H1 (cell line): Measurements from ENCODE around the gene PTPRC. TPM values are rescaled to one million over a fixed set of nuclear protein-coding genes. Genes with fewer than 3 reads are reported as not detected.

Experiments
- HDAC6 ChIP-seq: IDR thresholded peaks from one replicate; pipeline ENCODE4 v1.7.1; 2012; ENCODE audit warnings: low read depth, mild to moderate bottlenecking, inconsistent platforms, low read length, moderate library complexity
- SAP30 ChIP-seq: fragments of 300-600 bp; sonication (generic); IDR thresholded peaks from 2 replicates; pipeline ENCODE4 v1.7.1; 2012; ENCODE audit warnings: low read length, moderate library complexity, mild to moderate bottlenecking, inconsistent platforms; ENCODE audit not compliant: insufficient read depth, insufficient replicate concordance
- SRF ChIP-seq: IDR thresholded peaks from 2 replicates; pipeline ENCODE4 v1.6.1; 2011; ENCODE audit warnings: mild to moderate bottlenecking, low read depth, low read length, moderate library complexity
- SUZ12 ChIP-seq: fragments of 200-600 bp; sonication (generic); IDR thresholded peaks from 2 replicates; pipeline ENCODE4 v1.6.1; 2012; ENCODE audit warnings: mild to moderate bottlenecking, inconsistent platforms, low read length, moderate library complexity, mixed read lengths
- TBP ChIP-seq: IDR thresholded peaks from 2 replicates; pipeline ENCODE4 v1.6.1; 2011; ENCODE audit warnings: low read depth, low read length, improper control_type of control experiment
- polyA plus RNA-seq, 7 experiments: library from polyadenylated mRNA; depleted of rRNA in 3 of 7; stranded (reverse) in 5 of 7; unstranded in 2 of 7; fragments of >200 nt in 5 of 7; fragments of 200-250 nt in 2 of 7; gene quantifications; 1 replicate in 5 of 7; 2 replicates in 1 of 7; 4 replicates in 1 of 7; pipeline versions ENCODE4 v1.2.1 to v1.2.3, GENCODE V29; 2011 to 2013; ENCODE audit warnings: missing spikeins in 2 of 7, mixed read lengths in 2 of 7
- total RNA-seq: library from RNA; stranded (reverse); fragmentation: NEBNext Ultra II Directional; extraction: Animal tissue kit (Norgen Biotek cat#: 25700); gene quantifications from 2 replicates; pipeline ENCODE4 v1.2.1, GENCODE V29; 2021

The PTPRC gene
- total and polyA plus RNA-seq, 2 of the 8 experiments (the other 6 are each of a cell fraction or from before 2014, with no cell fraction given) = 0.05 TPM; not detected in 1

GRCh38 chr1:198678901-198679329, 40.1 kb downstream of the PTPRC start (continued):
- TF ChIP-seq SUZ12 (no peak), HDAC6 (no peak), TBP (no peak), SRF (no peak), SAP30 (no peak)
